GM12878 (cell line): ENCODE results near the gene TNNT3. TPM values are rescaled to one million over a fixed set of nuclear protein-coding genes. Genes with fewer than 3 reads are reported as not detected.

Source experiments
- ATAC-seq: fragments of 200-7000 bp; cut with Tn5 transposase; 3 replicates; pipeline ENCODE4 v1.9.1; 2020; ENCODE audit warnings: mild to moderate bottlenecking, moderate library complexity
- Bru-seq: library from RNA; stranded (reverse); fragments of 400-500 nt; gene quantifications from one replicate; lab custom pipeline; 2021; lab: Mats Ljungman, UMichigan
- BruChase-seq, 2 experiments: library from RNA; stranded (reverse); fragments of 400-500 nt; gene quantifications; one replicate each; lab custom pipeline; 2021; lab: Mats Ljungman, UMichigan
- BruUV-seq: library from RNA; stranded (reverse); fragments of 400-500 nt; replicated peaks from 2 replicates; lab custom pipeline; 2021; lab: Mats Ljungman, UMichigan
- CTCF ChIA-PET: fragments of 300-600 bp; sonication (Branson Sonifier 250); formaldehyde crosslinking; extraction: SDS; loops from one replicate; lab custom pipeline; 2021; ENCODE audit warnings: inconsistent platforms; lab: Yijun Ruan, JAX
- POLR2A ChIA-PET: fragments of 350-600 bp; formaldehyde crosslinking; extraction: SDS; loops from one replicate; lab custom pipeline; 2021; ENCODE audit warnings: inconsistent platforms; lab: Charles Lee
- RAD21 ChIA-PET: fragments of 300-600 bp; sonication (Branson Sonifier 250); formaldehyde crosslinking; loops from one replicate; lab custom pipeline; 2023; ENCODE audit warnings: antibody characterized with exemption; ENCODE audit not compliant: unreplicated experiment; lab: Charles Lee
- SMC1A ChIA-PET: fragments of 300-600 bp; sonication (Branson Sonifier 250); formaldehyde crosslinking; loops from one replicate; lab custom pipeline; 2023; ENCODE audit not compliant: unreplicated experiment, uncharacterized antibody; lab: Charles Lee
- DNase-seq: peaks from one replicate; pipeline ENCODE4 v3.0.0-alpha.2; 2011; ENCODE audit warnings: low read depth, low spot score
- FAIRE-seq: peaks from 3 replicates; lab custom pipeline; 2011; peaks lifted over from hg19 to GRCh38; lab: Jason Lieb, UNC
- H2AFZ ChIP-seq: 2 replicates; pipeline ENCODE4 v1.6.0; 2011; ENCODE audit warnings: low read depth, low read length, control low read depth; ENCODE audit not compliant: control insufficient read depth
- H3K27ac ChIP-seq: 2 replicates; pipeline ENCODE4 v1.5.1; 2011; ENCODE audit warnings: control low read depth; ENCODE audit not compliant: control insufficient read depth, insufficient read depth
- H3K27me3 ChIP-seq, 2 experiments: replicated peaks in 1 of 2; 2 replicates each; pipeline versions ENCODE4 v1.6.0 to v1.6.1; 2011; ENCODE audit warnings: low read length in 1 of 2; ENCODE audit not compliant: control insufficient read depth in 2 of 2, insufficient read depth in 2 of 2
- H3K36me3 ChIP-seq, 2 experiments: 2 replicates each; pipeline ENCODE4 v1.5.1; 2011; ENCODE audit warnings: low read length in 1 of 2; ENCODE audit not compliant: control insufficient read depth in 2 of 2, insufficient read depth in 2 of 2
- H3K4me1 ChIP-seq: 2 replicates; pipeline ENCODE4 v1.6.1; 2011; ENCODE audit warnings: mild to moderate bottlenecking, low read length, moderate library complexity, mixed read lengths; ENCODE audit not compliant: control insufficient read depth, insufficient read depth
- H3K4me2 ChIP-seq: 2 replicates; pipeline ENCODE4 v1.6.0; 2011; ENCODE audit warnings: control low read depth; ENCODE audit not compliant: control insufficient read depth, insufficient read depth
- H3K4me3 ChIP-seq: fragments of 200-600 bp; sonication (generic); 2 replicates; pipeline ENCODE4 v1.5.1; 2016
- H3K79me2 ChIP-seq: 2 replicates; pipeline ENCODE4 v1.6.0; 2011; ENCODE audit warnings: low read length; ENCODE audit not compliant: control insufficient read depth, insufficient read depth
- H3K9ac ChIP-seq: 2 replicates; pipeline ENCODE4 v1.8.0; 2011; ENCODE audit warnings: low read length, control low read depth, mixed read lengths; ENCODE audit not compliant: control insufficient read depth, insufficient read depth
- H3K9me3 ChIP-seq: replicated peaks from 3 replicates; pipeline ENCODE4 v1.5.1; 2011; ENCODE audit warnings: mild to moderate bottlenecking, low read length; ENCODE audit not compliant: control insufficient read depth, insufficient read depth
- H4K20me1 ChIP-seq: 2 replicates; pipeline ENCODE4 v1.6.0; 2011; ENCODE audit not compliant: control insufficient read depth, insufficient read depth
- KAT2A ChIP-seq: conservative IDR thresholded peaks from 2 replicates; pipeline ENCODE4 v1.6.1; 2011; ENCODE audit warnings: low read depth, low read length; ENCODE audit not compliant: control insufficient read depth
- POLR2A ChIP-seq: IDR thresholded peaks from 2 replicates; pipeline ENCODE4 v1.6.1; 2011; ENCODE audit warnings: low read depth, mild to moderate bottlenecking, low read length
- WGBS: methylation state at CpG from one replicate; pipeline ENCODE4 v1.1.6; 2016; ENCODE audit warnings: low lambda C conversion rate; ENCODE audit not compliant: insufficient replicate concordance, insufficient coverage; ENCODE audit errors: missing lambda C conversion rate; 5-methylcytosine and 5-hydroxymethylcytosine counted together
- in situ Hi-C: fragments of 300-500 bp; cut with MboI; formaldehyde crosslinking; loops from 9 replicates; pipeline ENCODE4 v1.14.3; 2018; ENCODE audit warnings: mixed read lengths
- intact Hi-C: fragments of 100-400 bp; cut with micrococcal nuclease; formaldehyde crosslinking; loops from one replicate; pipeline ENCODE4 v1.14.2; 2022; ENCODE audit not compliant: unreplicated experiment
- long read RNA-seq, 2 experiments: library from polyadenylated mRNA; unstranded; transcript quantifications; one replicate each; pipeline ENCODE4 v2.0.0, GENCODE V29; 2019 to 2020
- polyA minus RNA-seq, 3 experiments: library from RNA; depleted of rRNA, polyadenylated mRNA; stranded (reverse); fragments of >200 nt; gene quantifications; 2 replicates each; pipeline ENCODE4 v1.2.3, GENCODE V29; 2011
- polyA plus RNA-seq, 11 experiments: library from polyadenylated mRNA; depleted of rRNA in 4 of 11; unstranded in 6 of 11; stranded (reverse) in 5 of 11; fragments of >200 nt; fragmentation: Nextera tagmentation in 4 of 11; fragmentation: Illumina TruSeq in 1 of 11; extraction: Ambion mirVana in 4 of 11; extraction: Trizol in 1 of 11; gene quantifications; 1 replicate in 1 of 11; 2 replicates in 10 of 11; pipeline versions ENCODE4 v1.2.1 to v1.2.3, GENCODE V29; 2011 to 2016; ENCODE audit warnings: inconsistent platforms in 2 of 11, missing spikeins in 2 of 11, low read depth in 1 of 11
- total RNA-seq, 4 experiments: library from RNA; depleted of rRNA in 3 of 4; stranded (reverse); fragments of >200 nt in 3 of 4; fragmentation: Illumina TruSeq in 1 of 4; extraction: Trizol in 1 of 4; gene quantifications; 2 replicates each; pipeline versions ENCODE4 v1.2.1 to v1.2.3, GENCODE V29; 2013 to 2021

The TNNT3 gene
- total RNA-seq (2013; cell fraction: nucleolus; rRNA removed): 23.0 and 26.1 TPM in 2 replicates
- not detected in 2 replicates for total RNA-seq (2014; rRNA removed)
- not detected in 2 replicates for total RNA-seq (2014; rRNA removed; fragmentation: Illumina TruSeq; extraction: Trizol)
- not detected in 2 replicates for total RNA-seq (2021)
- polyA plus RNA-seq (2011; ENCODE audit: low read depth): 1.0 TPM
- polyA plus RNA-seq (2011; rRNA removed): 0.39 and 0.50 TPM in 2 replicates
- 0.24 and 0.27 TPM in 2 replicates for polyA plus RNA-seq (2011; cell fraction: cytosol; rRNA removed)
- polyA plus RNA-seq (2011; cell fraction: nucleus; rRNA removed): 6.6 and 8.8 TPM in 2 replicates
- 2.7 and 2.9 TPM in 2 replicates for polyA plus RNA-seq (2012)
- polyA plus RNA-seq (2014; fragmentation: Illumina TruSeq; extraction: Trizol): 0.40 TPM in 1 of 2 replicates, not detected in the other
- not detected for polyA plus RNA-seq (2014; fragmentation: Nextera tagmentation; extraction: Ambion mirVana)
- not detected in 2 replicates for polyA plus RNA-seq (2014; rRNA removed)
- polyA plus RNA-seq (2016; fragmentation: Nextera tagmentation; extraction: Ambion mirVana): not detected
- 0.29 TPM in 1 of 2 replicates, not detected in the other for polyA minus RNA-seq (2011; rRNA and poly(A)+ RNA removed)
- not detected in 2 replicates for polyA minus RNA-seq (2011; cell fraction: cytosol; rRNA and poly(A)+ RNA removed)
- polyA minus RNA-seq (2011; cell fraction: nucleus; rRNA and poly(A)+ RNA removed): 0.38 and 0.60 TPM in 2 replicates
- percentile 45 among the genes with signal in this experiment for Bru-seq, nascent RNA
- percentile 47 among the genes with signal in this experiment for BruChase-seq, experiment 1, labeled RNA remaining after a 6-hour chase
- percentile 40 among the genes with signal in this experiment for BruChase-seq, experiment 2, labeled RNA remaining after a 2-hour chase
- long read RNA-seq, experiment 1: 0 reads
- long read RNA-seq, experiment 2: 0 reads

DNA sequence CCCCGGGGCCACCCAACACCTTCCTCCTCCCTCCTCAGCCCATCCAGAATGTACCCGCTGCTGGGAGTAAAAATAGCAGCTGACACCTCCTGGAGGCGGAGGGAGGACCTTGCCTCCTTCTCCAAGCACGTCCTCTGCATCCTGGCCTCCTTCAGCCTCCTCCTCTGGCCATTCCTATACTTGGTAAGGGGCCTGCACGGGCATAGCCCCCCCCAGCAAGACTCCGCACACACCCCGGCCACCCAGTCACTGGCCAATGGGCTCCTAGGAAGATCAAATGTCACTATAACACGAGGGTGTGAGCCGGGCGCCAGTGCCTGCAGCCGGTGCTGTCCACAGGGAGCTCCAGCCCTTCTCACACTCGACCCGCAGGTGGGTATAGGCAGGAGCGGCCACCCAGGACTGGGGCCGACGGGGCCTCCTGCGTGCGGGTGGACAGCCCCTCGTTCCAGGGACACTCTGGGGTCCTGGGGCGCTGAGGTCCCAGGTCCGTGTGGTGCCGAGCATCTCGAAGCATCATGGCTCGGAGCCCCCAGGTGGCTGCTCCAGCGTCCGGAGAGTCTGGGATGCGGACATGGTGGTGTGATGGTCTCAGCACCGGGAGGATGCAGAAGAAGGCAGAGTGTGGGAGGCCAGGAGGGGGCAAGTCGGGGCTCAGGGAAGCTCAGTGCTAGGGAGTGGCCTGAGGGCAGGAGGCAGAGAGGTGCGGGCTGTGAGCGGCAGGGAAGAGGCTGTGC, at the start of gene TNNT3:
TNNT3 (plus strand) TSS at position 313 of the 737 bp plus-strand sequence. CDS start 3,172 bp downstream, outside the sequence.
- H3K9ac ChIP-seq: no peak within 1 kb of the TSS
- ChIA-PET RAD21 (no interaction called here), CTCF (interaction anchor here (1.1 kb wide), 1 partner anchor 72 kb away, joined by 4 read pairs; no protein-coding TSS in a partner anchor), POLR2A (no interaction called here), SMC1A (no interaction called here)
- H2AFZ ChIP-seq: no peak within 1 kb of the TSS
- H3K4me2 ChIP-seq: no peak within 1 kb of the TSS
- H3K9me3 ChIP-seq: no peaks in the 10 kb centered on the region; the same call in 2 of the 3 replicates
- FAIRE-seq: no peak
- no peak for ATAC-seq
- H3K4me1 ChIP-seq: no peaks in the 10 kb centered on the region
- in situ Hi-C loops: loop anchor here (5.0 kb wide), 1 partner anchor 37 kb away; no protein-coding TSS in a partner anchor
- DNase-seq: no peak
- H3K27me3 ChIP-seq: no peaks in the 10 kb centered on the region
- no peaks in the 10 kb centered on the region for H3K36me3 ChIP-seq
- H4K20me1 ChIP-seq: no peaks in the 10 kb centered on the region
- H3K4me3 ChIP-seq: no peak within 1 kb of the TSS
- H3K27ac ChIP-seq: no peak within 1 kb of the TSS
- no peaks in the 10 kb centered on the region for H3K79me2 ChIP-seq
- 55% methylated on average over 31 of the region's 31 CpGs for WGBS
- intact Hi-C loops: loop anchor here (2.0 kb wide), 1 partner anchor 81 kb away; the partner anchor contains the start of gene TNNI2
- TF ChIP-seq POLR2A (peak; percentile 41; the same call in 1 of the 2 replicates), KAT2A (no peak)
- BruUV-seq: no TSS peak
